GM19099 (cell line): ENCODE results near the gene ETV5.

ENCODE experiments used
- POLR2A ChIP-seq: IDR thresholded peaks from 3 replicates; pipeline ENCODE4 v1.6.1; 2011; ENCODE audit warnings: low read depth; ENCODE audit not compliant: insufficient read length; ENCODE audit errors: extremely low read depth

The ETV5 gene

GRCh38 chr3:186133980-186134379 is 25.1 kb upstream of the ETV5 start:
- no peak for TF ChIP-seq POLR2A

- no peak for TF ChIP-seq POLR2A
Observed at GRCh38 chr3:186132487-186132886, 23.6 kb upstream of the ETV5 start.

GRCh38 chr3:186129206-186129605 is 20.3 kb upstream of the ETV5 start:
- no peak for TF ChIP-seq POLR2A

GRCh38 chr3:186128158-186128557 is 19.3 kb upstream of the ETV5 start:
- no peak for TF ChIP-seq POLR2A

- TF ChIP-seq POLR2A, result no peak
Observed at GRCh38 chr3:186127463-186127862, 18.6 kb upstream of the ETV5 start.

GRCh38 chr3:186125118-186125517 is 16.2 kb upstream of the ETV5 start:
- TF ChIP-seq POLR2A, result no peak

- TF ChIP-seq POLR2A, result no peak
Observed at GRCh38 chr3:186124592-186124991, 15.7 kb upstream of the ETV5 start.

GRCh38 chr3:186123012-186123411 is 14.1 kb upstream of the ETV5 start:
- TF ChIP-seq POLR2A, result no peak

- no peak for TF ChIP-seq POLR2A
Observed at GRCh38 chr3:186121968-186122367, 13.1 kb upstream of the ETV5 start.

GRCh38 chr3:186121278-186121677 is 12.4 kb upstream of the ETV5 start:
- TF ChIP-seq POLR2A, result no peak

- TF ChIP-seq POLR2A, result no peak
Observed at GRCh38 chr3:186119499-186119898, 10.6 kb upstream of the ETV5 start.

GRCh38 chr3:186118692-186119091 is 9.8 kb upstream of the ETV5 start:
- TF ChIP-seq POLR2A, result no peak

- TF ChIP-seq POLR2A, result no peak
Observed at GRCh38 chr3:186117521-186118134, 8.7 kb upstream of the ETV5 start.

- TF ChIP-seq POLR2A, result no peak
Observed at GRCh38 chr3:186115239-186115996, 6.5 kb upstream of the ETV5 start.

GRCh38 chr3:186110975-186111974 is 2.4 kb upstream of the ETV5 start:
- TF ChIP-seq POLR2A, result no peak
